AG09319 (cell line): ENCODE results near the gene RPA3.

Experiments
- DNase-seq: peaks from one replicate; pipeline ENCODE4 v3.0.0-alpha.2; 2010; ENCODE audit warnings: low read depth; ENCODE audit errors: extremely low read depth
- TF ChIP-seq, protein P1 (sequence below): IDR thresholded peaks from 2 replicates; pipeline ENCODE4 v1.5.1; 2011; ENCODE audit warnings: low read depth, mild to moderate bottlenecking, inconsistent platforms, low read length, moderate library complexity

RPA3 gene

DNA sequence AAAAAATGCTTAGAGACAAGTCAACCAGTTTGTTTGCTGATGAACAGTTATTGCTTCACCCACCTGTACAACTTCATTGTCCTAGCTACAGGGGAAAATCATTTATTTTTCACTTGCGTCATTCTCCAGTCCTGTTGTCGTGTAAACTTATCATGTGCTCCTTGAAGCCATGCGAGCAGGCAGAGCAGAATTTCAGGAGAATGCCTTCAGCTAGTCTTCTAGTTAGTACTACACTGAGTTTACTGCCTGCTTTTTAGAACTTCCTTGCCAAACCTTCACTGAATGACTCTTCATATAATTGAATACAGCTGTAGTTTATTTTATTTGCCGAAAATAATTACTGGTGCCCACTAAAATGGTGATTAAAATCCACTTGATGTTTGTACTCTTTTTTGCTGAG, 15.6 kb downstream of the RPA3 start:
- DNase-seq: peak; percentile 43
- TF ChIP-seq, protein P1, sequence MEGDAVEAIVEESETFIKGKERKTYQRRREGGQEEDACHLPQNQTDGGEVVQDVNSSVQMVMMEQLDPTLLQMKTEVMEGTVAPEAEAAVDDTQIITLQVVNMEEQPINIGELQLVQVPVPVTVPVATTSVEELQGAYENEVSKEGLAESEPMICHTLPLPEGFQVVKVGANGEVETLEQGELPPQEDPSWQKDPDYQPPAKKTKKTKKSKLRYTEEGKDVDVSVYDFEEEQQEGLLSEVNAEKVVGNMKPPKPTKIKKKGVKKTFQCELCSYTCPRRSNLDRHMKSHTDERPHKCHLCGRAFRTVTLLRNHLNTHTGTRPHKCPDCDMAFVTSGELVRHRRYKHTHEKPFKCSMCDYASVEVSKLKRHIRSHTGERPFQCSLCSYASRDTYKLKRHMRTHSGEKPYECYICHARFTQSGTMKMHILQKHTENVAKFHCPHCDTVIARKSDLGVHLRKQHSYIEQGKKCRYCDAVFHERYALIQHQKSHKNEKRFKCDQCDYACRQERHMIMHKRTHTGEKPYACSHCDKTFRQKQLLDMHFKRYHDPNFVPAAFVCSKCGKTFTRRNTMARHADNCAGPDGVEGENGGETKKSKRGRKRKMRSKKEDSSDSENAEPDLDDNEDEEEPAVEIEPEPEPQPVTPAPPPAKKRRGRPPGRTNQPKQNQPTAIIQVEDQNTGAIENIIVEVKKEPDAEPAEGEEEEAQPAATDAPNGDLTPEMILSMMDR: no peak

DNA sequence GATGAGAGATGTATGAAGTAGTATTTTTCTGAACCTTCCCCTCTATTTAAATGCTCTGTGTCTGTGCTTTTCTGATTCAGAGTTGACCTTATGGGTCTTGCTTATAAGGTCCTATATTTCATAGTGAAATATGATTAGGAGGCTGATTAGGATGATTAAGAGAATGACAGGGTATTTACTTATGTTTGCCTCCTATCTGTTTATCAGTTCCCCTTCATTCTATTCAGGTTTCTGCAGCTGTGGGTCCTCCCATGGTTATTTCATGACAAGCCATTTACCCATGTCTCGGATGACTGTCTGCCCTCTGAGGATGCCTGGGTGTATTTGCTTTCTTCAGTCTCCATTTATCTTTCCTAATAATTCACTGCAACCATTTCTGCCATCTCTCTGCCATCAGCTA, 16.9 kb downstream of the RPA3 start:
- DNase-seq: no peak
- TF ChIP-seq, protein P1: no peak

DNA sequence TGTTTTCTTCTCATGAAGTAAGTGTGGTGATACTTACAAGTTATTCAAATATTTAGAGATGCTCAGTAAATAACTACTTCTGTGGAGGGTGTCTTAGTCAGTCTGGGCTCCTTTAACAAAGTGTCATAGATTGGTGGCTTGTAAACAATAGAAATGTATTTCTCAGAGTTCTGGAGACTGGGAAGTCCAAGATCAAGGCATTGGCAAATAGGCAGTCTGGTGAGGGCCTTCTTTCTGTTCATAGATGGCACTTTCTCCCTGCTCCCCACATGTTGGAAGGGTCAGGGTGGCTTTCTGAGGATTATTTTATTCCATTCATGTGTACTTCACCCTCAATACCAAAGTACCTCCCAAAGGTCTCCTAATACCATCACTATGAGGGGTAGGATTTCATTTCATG, 18.4 kb downstream of the RPA3 start:
- TF ChIP-seq, protein P1: no peak
- no peak for DNase-seq

DNA sequence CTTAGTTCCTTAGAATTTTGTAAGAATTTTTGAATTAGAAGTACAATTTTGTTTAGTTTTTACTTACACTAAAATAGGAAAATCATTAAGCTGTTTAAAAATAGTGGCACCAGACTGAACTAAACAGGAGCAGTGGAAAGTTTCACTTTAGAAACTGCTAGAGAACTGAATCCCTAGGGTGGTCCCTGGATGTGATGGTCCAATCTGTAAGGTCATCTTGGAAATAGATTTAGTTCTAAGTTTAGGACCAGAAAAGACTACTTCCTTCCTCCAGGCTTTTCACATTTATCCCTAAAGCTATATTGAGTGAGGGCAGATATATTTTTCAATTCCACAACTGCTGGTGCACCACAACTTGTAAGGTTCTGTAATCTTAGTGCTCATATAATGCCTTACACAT, 19.0 kb downstream of the RPA3 start:
- DNase-seq: no peak
- TF ChIP-seq, protein P1: no peak

DNA sequence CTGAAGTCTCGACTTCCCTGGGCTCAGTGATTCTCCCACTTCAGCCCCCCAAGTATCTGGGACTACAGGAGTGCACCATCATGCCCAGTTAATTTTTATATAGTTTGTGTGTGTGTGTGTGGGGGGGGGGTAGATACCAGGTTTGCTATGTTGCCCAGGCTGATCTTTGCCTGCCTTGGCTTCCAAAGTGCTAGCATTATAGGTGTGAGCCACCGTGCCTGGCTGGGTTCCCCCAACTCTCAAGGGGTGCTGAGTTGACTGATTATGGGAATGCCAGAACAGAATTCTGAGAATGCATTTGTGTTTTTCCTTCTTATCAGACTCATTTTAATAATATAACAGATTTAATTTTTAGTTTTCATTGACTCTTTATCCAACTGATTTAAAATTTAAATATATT, 19.5 kb downstream of the RPA3 start:
- no peak for DNase-seq
- TF ChIP-seq, protein P1: no peak

DNA sequence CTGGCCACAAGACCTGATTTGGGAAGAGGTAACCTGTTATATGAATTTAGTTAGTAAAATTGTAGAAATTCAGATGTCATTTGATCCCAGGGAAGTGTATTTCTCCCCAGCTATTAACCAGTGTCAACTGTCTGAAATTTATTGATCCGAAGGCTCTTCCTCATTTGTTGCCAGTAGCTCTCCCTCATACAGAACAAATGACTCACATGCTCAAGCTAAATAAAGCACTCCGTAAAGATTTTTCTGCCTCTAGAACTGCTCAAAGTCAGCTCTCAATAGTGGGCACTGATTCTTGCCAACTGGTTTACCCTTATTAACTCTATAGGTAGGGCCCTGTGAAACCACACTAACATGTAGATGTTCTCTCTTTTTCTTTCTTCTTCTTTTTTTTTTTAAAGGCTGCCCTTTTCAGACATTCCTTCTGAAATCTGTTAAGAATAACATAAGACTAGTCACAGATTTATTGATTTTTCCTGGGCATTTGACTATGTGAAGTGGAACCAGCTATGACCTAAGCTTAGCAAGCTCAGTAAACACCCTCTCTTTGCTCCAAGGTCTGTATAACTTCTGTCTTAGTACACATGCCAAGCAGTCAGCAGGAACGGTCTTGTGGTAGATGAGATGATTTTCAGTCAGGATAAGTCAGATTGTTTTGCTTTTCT, 21.8 kb downstream of the RPA3 start:
- DNase-seq: no peak
- TF ChIP-seq, protein P1: no peak

DNA sequence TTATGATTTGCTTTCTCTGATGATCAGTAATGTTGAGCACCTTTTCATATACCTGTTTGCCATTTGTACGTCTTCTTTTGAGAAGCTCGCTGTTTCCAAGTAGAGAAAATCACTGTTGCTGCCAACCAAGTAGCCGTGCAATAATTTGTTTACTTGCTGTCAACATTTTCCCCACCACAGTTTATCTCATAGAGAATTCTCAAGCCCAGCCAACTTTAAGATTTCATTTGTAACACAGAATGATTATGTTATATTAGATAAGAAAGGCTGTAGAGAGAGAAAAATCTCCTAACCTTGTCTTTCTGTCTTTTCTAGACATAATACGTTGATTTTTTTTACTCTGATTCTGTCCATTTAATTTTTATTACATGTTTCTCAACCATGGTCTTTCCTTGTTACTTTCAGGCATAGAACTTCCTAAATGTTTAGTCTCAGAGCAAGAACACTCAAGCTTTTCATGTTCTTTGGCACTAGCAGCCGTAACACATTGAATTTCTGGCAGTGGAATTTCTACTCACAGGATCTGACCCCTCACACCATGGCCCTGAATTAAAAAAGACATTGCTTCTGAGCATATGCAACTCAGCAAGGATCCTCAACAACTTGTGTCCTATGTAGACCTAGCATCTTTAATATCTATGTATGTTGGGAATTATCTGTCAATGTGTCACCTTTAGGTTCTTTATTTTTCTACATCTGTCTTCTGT, 23.1 kb downstream of the RPA3 start:
- DNase-seq: no peak
- TF ChIP-seq, protein P1: no peak
